NCI-H2227 (cell line): ENCODE measurements around the gene CELSR2.
A peak's percentile ranks its signal among the peaks of the same experiment; 100 is the strongest.
"Not testable (repeated sequence)": the region's sequence is repeated elsewhere in the genome, so short reads cannot be mapped to it uniquely, and the experiment has no call there.

ENCODE experiments used
- DNase-seq: peaks from one replicate; lab custom pipeline; 2025; ENCODE audit not compliant: unreplicated experiment; lab: John Stamatoyannopoulos, UW

Gene CELSR2, protein sequence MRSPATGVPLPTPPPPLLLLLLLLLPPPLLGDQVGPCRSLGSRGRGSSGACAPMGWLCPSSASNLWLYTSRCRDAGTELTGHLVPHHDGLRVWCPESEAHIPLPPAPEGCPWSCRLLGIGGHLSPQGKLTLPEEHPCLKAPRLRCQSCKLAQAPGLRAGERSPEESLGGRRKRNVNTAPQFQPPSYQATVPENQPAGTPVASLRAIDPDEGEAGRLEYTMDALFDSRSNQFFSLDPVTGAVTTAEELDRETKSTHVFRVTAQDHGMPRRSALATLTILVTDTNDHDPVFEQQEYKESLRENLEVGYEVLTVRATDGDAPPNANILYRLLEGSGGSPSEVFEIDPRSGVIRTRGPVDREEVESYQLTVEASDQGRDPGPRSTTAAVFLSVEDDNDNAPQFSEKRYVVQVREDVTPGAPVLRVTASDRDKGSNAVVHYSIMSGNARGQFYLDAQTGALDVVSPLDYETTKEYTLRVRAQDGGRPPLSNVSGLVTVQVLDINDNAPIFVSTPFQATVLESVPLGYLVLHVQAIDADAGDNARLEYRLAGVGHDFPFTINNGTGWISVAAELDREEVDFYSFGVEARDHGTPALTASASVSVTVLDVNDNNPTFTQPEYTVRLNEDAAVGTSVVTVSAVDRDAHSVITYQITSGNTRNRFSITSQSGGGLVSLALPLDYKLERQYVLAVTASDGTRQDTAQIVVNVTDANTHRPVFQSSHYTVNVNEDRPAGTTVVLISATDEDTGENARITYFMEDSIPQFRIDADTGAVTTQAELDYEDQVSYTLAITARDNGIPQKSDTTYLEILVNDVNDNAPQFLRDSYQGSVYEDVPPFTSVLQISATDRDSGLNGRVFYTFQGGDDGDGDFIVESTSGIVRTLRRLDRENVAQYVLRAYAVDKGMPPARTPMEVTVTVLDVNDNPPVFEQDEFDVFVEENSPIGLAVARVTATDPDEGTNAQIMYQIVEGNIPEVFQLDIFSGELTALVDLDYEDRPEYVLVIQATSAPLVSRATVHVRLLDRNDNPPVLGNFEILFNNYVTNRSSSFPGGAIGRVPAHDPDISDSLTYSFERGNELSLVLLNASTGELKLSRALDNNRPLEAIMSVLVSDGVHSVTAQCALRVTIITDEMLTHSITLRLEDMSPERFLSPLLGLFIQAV (N-terminal part only)

GRCh38 chr1:109248797-109249629, at the start of gene CELSR2:
Gene CELSR2, plus strand, starts transcription at chr1:109249539. Its CDS starts 541 bp downstream, at chr1:109250080.
- peak; percentile 91 for DNase-seq

DNA sequence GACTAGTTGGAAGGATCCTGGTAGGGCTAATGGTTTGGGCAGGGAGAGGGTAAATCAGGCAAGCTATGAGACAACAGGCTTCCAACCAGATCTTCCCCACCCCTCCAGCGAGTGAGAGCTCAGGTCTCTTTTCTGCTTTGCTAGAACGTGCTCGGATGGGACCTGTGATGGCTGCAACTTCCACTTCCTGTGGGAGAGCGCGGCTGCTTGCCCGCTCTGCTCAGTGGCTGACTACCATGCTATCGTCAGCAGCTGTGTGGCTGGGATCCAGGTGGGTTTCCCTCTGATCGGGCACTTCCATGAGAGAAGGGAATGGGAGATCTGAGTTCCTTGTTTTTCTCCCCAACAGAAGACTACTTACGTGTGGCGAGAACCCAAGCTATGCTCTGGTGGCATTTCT, 49.6 kb upstream of the CELSR2 start:
- no peak for DNase-seq

- peak; percentile 68 for DNase-seq
Observed at GRCh38 chr1:109201123-109201703, 48.1 kb upstream of the CELSR2 start.

GRCh38 chr1:109204484-109204883, 44.9 kb upstream of the CELSR2 start:
- DNase-seq, result no peak

DNA sequence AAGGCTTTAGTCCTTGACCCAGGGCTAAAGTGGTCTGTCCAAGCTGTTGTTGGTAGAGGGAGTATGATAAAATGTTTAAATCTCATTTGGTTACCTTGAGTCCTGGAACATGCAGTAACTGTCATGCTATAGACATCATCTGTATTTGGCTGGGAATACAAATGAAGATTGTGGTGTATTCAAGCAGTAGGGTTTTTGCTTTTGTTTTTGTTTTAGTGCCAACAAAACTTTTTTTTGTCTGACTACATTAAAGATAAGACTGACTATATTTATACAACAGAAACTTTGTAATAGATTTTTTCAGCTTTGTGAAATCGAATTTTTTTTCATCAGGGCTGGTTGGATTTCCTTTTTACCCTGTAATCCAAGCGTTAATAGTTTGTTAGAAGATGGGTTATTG, 43.0 kb upstream of the CELSR2 start:
- DNase-seq, result no peak

- DNase-seq, result no peak
Observed at GRCh38 chr1:109207467-109208103, 41.8 kb upstream of the CELSR2 start.

DNA sequence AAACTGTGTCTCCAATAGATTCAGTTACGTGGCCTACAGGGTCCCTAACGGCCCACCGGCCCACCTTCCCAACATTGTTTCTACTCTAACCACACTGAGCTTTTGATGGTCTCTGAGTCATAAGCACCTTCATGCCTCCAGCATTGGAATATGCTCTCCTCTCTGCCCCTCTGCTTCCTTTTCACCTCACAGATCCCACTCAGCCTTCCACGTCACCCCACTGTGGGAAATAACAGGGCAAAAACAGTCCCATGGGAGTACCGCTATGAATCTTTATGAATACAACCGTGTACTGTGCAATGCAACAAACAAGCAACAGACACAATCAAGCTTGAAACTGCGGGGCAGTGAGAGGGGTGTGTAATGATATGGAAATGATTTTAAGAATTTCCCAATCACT, 40.9 kb upstream of the CELSR2 start:
- DNase-seq, result no peak

GRCh38 chr1:109208836-109209463, 40.4 kb upstream of the CELSR2 start:
- no peak for DNase-seq

GRCh38 chr1:109210058-109210457, 39.3 kb upstream of the CELSR2 start:
- no peak for DNase-seq

DNA sequence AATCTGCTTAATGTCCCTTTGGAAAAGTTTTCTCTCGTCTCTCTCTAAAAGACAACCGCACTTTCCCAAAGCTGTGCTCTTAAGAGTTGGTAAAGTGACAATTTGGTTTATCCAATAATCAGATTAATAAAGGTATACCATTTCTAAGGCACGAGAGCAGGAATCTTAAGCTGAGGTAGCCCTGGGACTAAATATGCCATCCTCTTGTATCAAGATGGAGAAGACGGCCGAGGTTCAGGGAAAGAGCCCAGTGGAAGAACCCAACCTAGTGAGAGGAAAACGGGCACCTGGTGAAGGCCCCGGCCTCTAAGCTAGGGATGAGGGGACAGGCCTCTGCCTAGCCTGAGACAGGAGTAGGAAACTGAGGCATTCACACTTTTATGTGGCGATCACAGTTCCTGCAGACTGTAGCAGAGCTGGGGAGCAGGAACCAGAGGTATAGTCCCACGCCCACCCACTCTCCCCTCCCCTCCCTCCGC, 36.0 kb upstream of the CELSR2 start:
- no peak for DNase-seq

- DNase-seq, result peak; percentile 96
Observed at GRCh38 chr1:109213824-109214693, 35.3 kb upstream of the CELSR2 start, which contains the start of gene SARS1. Gene SARS1, plus strand, starts transcription at chr1:109213918. Its CDS starts 75 bp downstream, at chr1:109213993.

GRCh38 chr1:109214695-109215623, 34.4 kb upstream of the CELSR2 start:
- DNase-seq, result peak; percentile 71

DNA sequence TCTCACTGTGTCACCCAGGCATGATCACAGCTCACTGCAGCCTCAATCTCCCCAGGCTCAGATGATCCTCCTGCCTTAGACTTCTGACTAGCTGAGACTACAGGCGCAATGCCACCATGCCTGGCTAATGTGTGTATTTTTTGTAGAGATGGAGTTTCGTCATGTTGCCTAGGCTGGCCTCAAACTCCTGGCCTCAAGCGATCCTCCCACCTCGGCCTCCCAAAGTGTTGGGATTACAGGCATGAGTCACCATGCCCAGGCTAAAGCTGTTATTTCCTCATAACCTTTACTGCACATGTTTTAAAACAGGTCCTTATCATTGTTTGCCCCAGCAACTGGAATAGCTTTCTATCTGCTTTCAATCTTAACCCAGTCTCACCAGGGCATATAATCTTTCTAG, 32.7 kb upstream of the CELSR2 start:
- no peak for DNase-seq

GRCh38 chr1:109218516-109218915, 30.8 kb upstream of the CELSR2 start:
- no peak for DNase-seq

DNA sequence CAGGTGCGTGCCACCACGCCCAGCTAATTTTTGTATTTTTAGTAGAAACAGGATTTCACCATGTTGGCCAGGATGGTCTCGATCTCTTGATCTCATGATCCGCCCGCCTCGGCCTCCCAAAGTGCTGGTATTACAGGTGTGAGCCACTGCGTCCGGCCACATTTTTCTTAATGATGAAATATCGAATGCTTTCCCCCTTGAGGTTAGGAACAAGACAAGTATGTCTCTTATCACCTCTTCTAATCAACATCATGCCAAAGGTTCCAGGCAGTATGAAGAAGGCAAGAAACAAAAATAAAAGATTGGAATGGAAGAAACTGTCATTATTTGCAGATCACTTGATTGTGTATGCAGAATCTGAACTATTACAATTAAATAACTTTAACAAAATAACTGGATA, 28.1 kb upstream of the CELSR2 start:
- DNase-seq, result not testable (repeated sequence)

DNA sequence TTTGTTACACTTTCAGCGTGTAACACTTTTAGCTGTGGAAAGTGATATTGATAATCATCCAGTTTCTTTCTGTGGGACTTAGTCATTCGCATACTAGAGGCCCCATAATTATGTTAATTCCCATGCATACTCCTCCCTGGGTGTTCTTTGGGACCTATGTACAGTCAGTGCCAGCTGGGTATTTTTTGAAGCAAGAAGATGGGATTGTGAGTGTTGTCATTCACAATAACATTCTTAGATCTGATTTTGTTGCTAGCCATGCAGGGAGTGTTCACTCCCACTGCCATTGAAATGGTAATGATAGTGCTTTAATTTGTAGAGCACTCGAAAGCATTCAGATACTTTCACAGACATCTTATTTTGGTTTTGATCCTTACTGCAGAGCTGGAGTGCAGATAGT, 24.0 kb upstream of the CELSR2 start:
- peak; percentile 56 for DNase-seq
